HepG2 (cell line): ENCODE results near the gene SIVA1. TPM values are rescaled to one million over a fixed set of nuclear protein-coding genes. Genes with fewer than 3 reads are reported as not detected.
A peak's percentile ranks its signal among the peaks of the same experiment; 100 is the strongest.

Source experiments
- AGO1 ChIP-seq: fragments of 200-400 bp; formaldehyde crosslinking; IDR thresholded peaks from 2 replicates; pipeline ENCODE4 v1.6.1; 2017; ENCODE audit warnings: mild to moderate bottlenecking, low read depth, low read length, moderate library complexity; ENCODE audit not compliant: poor library complexity, severe bottlenecking
- HMG20B ChIP-seq: conservative IDR thresholded peaks from 2 replicates; pipeline ENCODE4 v1.6.1; 2016; ENCODE audit warnings: missing genetic modification reagents, missing compliant biosample characterization
- HMGXB3 ChIP-seq: sonication (generic); formaldehyde crosslinking; IDR thresholded peaks from 2 replicates; pipeline ENCODE4 v1.4.0; 2020; ENCODE audit warnings: missing genetic modification reagents, borderline replicate concordance
- MBD4 ChIP-seq: IDR thresholded peaks from 2 replicates; pipeline ENCODE4 v1.6.1; 2012; ENCODE audit warnings: low read length, inconsistent platforms, borderline replicate concordance
- SRY ChIP-seq: sonication (generic); formaldehyde crosslinking; IDR thresholded peaks from 2 replicates; pipeline ENCODE4 v1.8.0; 2022; ENCODE audit warnings: mild to moderate bottlenecking, missing genetic modification reagents
- TEAD2 ChIP-seq: sonication (generic); formaldehyde crosslinking; IDR thresholded peaks from 2 replicates; pipeline ENCODE4 v1.9.0; 2021; ENCODE audit warnings: missing genetic modification reagents
- THAP7 ChIP-seq: sonication (generic); formaldehyde crosslinking; IDR thresholded peaks from 2 replicates; pipeline ENCODE4 v1.8.1; 2023; ENCODE audit warnings: mild to moderate bottlenecking, missing genetic modification reagents
- ZBTB21 ChIP-seq: sonication (generic); formaldehyde crosslinking; IDR thresholded peaks from 2 replicates; pipeline ENCODE4 v1.4.0; 2020; ENCODE audit warnings: missing genetic modification reagents
- ZC3H13 ChIP-seq: sonication (generic); formaldehyde crosslinking; IDR thresholded peaks from 2 replicates; pipeline ENCODE4 v1.8.1; 2023; ENCODE audit warnings: mild to moderate bottlenecking, missing genetic modification reagents, moderate library complexity
- ZNF44 ChIP-seq: sonication (generic); formaldehyde crosslinking; IDR thresholded peaks from 2 replicates; pipeline ENCODE4 v1.5.1; 2020; ENCODE audit warnings: mild to moderate bottlenecking, missing genetic modification reagents
- ZNF546 ChIP-seq: sonication (generic); formaldehyde crosslinking; conservative IDR thresholded peaks from 2 replicates; pipeline ENCODE4 v1.8.1; 2023; ENCODE audit warnings: mild to moderate bottlenecking, missing genetic modification reagents
- ZNF710 ChIP-seq: sonication (generic); formaldehyde crosslinking; IDR thresholded peaks from 2 replicates; pipeline ENCODE4 v1.5.0; 2020; ENCODE audit warnings: mild to moderate bottlenecking, missing genetic modification reagents, borderline replicate concordance
- polyA plus RNA-seq, 8 experiments: library from polyadenylated mRNA; depleted of rRNA in 3 of 8; stranded (reverse) in 7 of 8; unstranded in 1 of 8; fragments of >200 nt; fragmentation: Illumina TruSeq in 4 of 8; extraction: Trizol in 4 of 8; gene quantifications; 2 replicates each; pipeline versions ENCODE4 v1.2.1 to v1.2.3, GENCODE V29; 2011 to 2016; ENCODE audit warnings: low read depth in 4 of 8, missing spikeins in 1 of 8, mixed read lengths in 1 of 8; ENCODE audit not compliant: insufficient read depth in 1 of 8
- total RNA-seq, 5 experiments: library from RNA; depleted of rRNA; stranded (reverse); fragments of >200 nt; fragmentation: Illumina TruSeq; extraction: Trizol; gene quantifications; 2 replicates each; pipeline ENCODE4 v1.2.3, GENCODE V29; 2016; ENCODE audit warnings: low read depth in 1 of 5
- TF ChIP-seq, protein P1 (sequence below): sonication (generic); formaldehyde crosslinking; IDR thresholded peaks from 2 replicates; pipeline ENCODE4 v1.8.0; 2022; ENCODE audit warnings: mild to moderate bottlenecking, missing genetic modification reagents, moderate library complexity
- TF ChIP-seq, protein P2 (sequence below): sonication (generic); formaldehyde crosslinking; IDR thresholded peaks from 2 replicates; pipeline ENCODE4 v1.5.1; 2020; ENCODE audit warnings: mild to moderate bottlenecking, missing genetic modification reagents
- TF ChIP-seq, protein P3 (sequence below): sonication (generic); IDR thresholded peaks from 2 replicates; pipeline ENCODE4 v1.6.1; 2016; ENCODE audit warnings: low read depth, borderline replicate concordance

The SIVA1 gene
- total and polyA plus RNA-seq, 2 of the 13 experiments (the other 11 are each of a cell fraction or from before 2014, with no cell fraction given): 123 to 186 TPM

DNA sequence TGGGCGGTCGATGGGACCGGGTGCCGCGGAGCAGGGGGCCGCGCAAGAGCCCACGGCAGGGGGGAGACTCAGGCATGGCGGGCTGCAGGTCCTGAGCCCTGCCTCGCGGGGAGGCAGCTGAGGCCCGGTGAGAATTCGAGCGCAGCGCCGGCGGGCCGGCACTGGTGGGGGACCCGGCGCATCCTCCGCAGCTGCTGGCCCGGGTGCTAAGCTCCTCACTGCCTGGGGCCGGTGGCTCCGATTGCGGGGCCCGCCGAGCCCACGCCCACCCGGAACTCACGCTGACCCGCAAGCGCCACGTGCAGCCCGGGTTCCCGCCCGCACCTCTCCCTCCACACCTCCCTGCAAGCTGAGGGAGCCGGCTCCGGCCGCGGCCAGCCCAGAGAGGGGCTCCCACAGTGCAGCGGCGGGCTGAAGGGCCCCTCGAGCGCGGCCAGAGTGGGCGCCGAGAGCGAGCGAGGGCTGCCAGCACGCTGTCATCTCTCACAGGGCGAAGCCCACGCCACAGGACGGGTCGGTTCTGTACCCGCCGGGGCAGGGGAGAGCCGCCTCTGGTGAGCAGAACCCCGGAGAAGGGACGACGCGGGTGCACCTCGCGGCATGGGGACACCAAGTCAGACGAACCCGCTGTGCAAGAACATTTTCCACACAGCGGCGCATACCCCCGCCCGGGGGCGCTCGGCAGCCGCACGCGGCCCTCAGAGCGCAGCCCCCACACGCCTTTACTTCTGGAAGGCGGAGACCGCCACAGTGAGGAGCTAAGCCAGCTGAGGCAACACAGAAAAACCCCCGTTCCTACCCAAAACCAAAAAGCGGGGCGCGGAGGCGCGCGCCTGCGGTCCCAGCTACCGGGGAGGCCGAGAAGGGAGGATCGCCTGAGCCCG, 1.2 kb upstream of the SIVA1 start (continued):
- TF ChIP-seq HMGXB3: no peak
- TF ChIP-seq SRY (CRISPR knock-in tag): no peak
- TF ChIP-seq, protein P1, sequence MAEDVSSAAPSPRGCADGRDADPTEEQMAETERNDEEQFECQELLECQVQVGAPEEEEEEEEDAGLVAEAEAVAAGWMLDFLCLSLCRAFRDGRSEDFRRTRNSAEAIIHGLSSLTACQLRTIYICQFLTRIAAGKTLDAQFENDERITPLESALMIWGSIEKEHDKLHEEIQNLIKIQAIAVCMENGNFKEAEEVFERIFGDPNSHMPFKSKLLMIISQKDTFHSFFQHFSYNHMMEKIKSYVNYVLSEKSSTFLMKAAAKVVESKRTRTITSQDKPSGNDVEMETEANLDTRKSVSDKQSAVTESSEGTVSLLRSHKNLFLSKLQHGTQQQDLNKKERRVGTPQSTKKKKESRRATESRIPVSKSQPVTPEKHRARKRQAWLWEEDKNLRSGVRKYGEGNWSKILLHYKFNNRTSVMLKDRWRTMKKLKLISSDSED (CRISPR knock-in tag): 0 out of 2 replicates have a peak, but pooled peaks have one; percentile 11
- no peak for TF ChIP-seq MBD4
- TF ChIP-seq ZC3H13 (CRISPR knock-in tag): peak; percentile 50; the same call in 1 of the 2 replicates
- TF ChIP-seq ZNF710: no peak
- TF ChIP-seq TEAD2 (CRISPR knock-in tag): no peak
- TF ChIP-seq, protein P2, sequence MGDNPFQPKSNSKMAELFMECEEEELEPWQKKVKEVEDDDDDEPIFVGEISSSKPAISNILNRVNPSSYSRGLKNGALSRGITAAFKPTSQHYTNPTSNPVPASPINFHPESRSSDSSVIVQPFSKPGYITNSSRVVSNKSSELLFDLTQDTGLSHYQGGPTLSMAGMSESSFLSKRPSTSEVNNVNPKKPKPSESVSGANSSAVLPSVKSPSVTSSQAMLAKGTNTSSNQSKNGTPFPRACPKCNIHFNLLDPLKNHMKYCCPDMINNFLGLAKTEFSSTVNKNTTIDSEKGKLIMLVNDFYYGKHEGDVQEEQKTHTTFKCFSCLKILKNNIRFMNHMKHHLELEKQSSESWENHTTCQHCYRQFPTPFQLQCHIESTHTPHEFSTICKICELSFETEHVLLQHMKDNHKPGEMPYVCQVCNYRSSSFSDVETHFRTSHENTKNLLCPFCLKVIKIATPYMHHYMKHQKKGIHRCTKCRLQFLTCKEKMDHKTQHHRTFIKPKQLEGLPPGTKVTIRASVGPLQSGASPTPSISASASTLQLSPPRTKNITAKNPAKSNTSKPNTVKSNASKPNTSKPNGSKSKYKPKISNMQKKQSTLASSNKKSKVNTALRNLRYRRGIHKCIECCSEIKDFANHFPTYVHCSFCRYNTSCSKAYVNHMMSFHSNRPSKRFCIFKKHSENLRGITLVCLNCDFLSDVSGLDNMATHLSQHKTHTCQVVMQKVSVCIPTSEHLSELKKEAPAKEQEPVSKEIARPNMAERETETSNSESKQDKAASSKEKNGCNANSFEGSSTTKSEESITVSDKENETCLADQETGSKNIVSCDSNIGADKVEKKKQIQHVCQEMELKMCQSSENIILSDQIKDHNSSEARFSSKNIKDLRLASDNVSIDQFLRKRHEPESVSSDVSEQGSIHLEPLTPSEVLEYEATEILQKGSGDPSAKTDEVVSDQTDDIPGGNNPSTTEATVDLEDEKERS: no peak
- no peak for TF ChIP-seq ZBTB21 (CRISPR knock-in tag)
- no peak for TF ChIP-seq HMG20B (CRISPR knock-in tag)
- TF ChIP-seq, protein P3, sequence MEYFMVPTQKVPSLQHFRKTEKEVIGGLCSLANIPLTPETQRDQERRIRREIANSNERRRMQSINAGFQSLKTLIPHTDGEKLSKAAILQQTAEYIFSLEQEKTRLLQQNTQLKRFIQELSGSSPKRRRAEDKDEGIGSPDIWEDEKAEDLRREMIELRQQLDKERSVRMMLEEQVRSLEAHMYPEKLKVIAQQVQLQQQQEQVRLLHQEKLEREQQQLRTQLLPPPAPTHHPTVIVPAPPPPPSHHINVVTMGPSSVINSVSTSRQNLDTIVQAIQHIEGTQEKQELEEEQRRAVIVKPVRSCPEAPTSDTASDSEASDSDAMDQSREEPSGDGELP: no peak
- TF ChIP-seq AGO1: peak; percentile 55
- TF ChIP-seq THAP7 (CRISPR knock-in tag): no peak
- TF ChIP-seq ZNF546 (CRISPR knock-in tag): 0 out of 2 replicates have a peak, but pooled peaks have one; percentile 9
- no peak for TF ChIP-seq ZNF44 (CRISPR knock-in tag)
